Measurements from ENCODE around the gene PRKD1.
"Not testable (repeated sequence)": the region's sequence is repeated elsewhere in the genome, so short reads cannot be mapped to it uniquely, and the experiment has no call there.

PRKD1 gene

GRCh38 chr14:29712601-29713000, 215.0 kb downstream of the PRKD1 start:
- Histone ChIP-seq H3K9ac (ENCODE audit: low read length) (no peak overlapping the region), H3K27me3 (ENCODE audit: control insufficient read depth, insufficient read depth, low read length) (no peaks in the 10 kb centered on the region), H3K4me3 (ENCODE audit: low read length) (no peak overlapping the region), H3K36me3 (ENCODE audit: control insufficient read depth, insufficient read depth, low read length) (no peaks in the 10 kb centered on the region), H3K4me1 (ENCODE audit: control insufficient read depth, insufficient read depth, low read length) (no peaks in the 10 kb centered on the region), H3K9me3 (ENCODE audit: control insufficient read depth, low read length) (no peaks in the 10 kb centered on the region)

- Histone ChIP-seq H3K36me3 (ENCODE audit: control insufficient read depth, insufficient read depth, low read length) (no peaks in the 10 kb centered on the region), H3K9me3 (ENCODE audit: control insufficient read depth, low read length) (no peaks in the 10 kb centered on the region), H3K4me3 (ENCODE audit: low read length) (no peak overlapping the region), H3K9ac (ENCODE audit: low read length) (no peak overlapping the region), H3K4me1 (ENCODE audit: control insufficient read depth, insufficient read depth, low read length) (no peaks in the 10 kb centered on the region), H3K27me3 (ENCODE audit: control insufficient read depth, insufficient read depth, low read length) (no peaks in the 10 kb centered on the region)
Observed at GRCh38 chr14:29710015-29710414, 217.6 kb downstream of the PRKD1 start.

- Histone ChIP-seq H3K27me3 (ENCODE audit: control insufficient read depth, insufficient read depth, low read length) (no peaks in the 10 kb centered on the region), H3K4me1 (ENCODE audit: control insufficient read depth, insufficient read depth, low read length) (no peaks in the 10 kb centered on the region), H3K4me3 (ENCODE audit: low read length) (no peak overlapping the region), H3K9ac (ENCODE audit: low read length) (no peak overlapping the region), H3K36me3 (ENCODE audit: control insufficient read depth, insufficient read depth, low read length) (no peaks in the 10 kb centered on the region), H3K9me3 (ENCODE audit: control insufficient read depth, low read length) (no peaks in the 10 kb centered on the region)
Observed at GRCh38 chr14:29709490-29709889, 218.2 kb downstream of the PRKD1 start.

- H3K9me3 ChIP-seq (ENCODE audit: control insufficient read depth, low read length), result no peaks in the 10 kb centered on the region
- no peaks in the 10 kb centered on the region for H3K4me1 ChIP-seq (ENCODE audit: control insufficient read depth, insufficient read depth, low read length)
- no peaks in the 10 kb centered on the region for H3K36me3 ChIP-seq (ENCODE audit: control insufficient read depth, insufficient read depth, low read length)
- H3K9ac ChIP-seq (ENCODE audit: low read length), result no peak overlapping the region
- H3K4me3 ChIP-seq (ENCODE audit: low read length), result no peak overlapping the region
- H3K27me3 ChIP-seq (ENCODE audit: control insufficient read depth, insufficient read depth, low read length), result no peaks in the 10 kb centered on the region
Observed at GRCh38 chr14:29706700-29707099, 220.9 kb downstream of the PRKD1 start.

DNA sequence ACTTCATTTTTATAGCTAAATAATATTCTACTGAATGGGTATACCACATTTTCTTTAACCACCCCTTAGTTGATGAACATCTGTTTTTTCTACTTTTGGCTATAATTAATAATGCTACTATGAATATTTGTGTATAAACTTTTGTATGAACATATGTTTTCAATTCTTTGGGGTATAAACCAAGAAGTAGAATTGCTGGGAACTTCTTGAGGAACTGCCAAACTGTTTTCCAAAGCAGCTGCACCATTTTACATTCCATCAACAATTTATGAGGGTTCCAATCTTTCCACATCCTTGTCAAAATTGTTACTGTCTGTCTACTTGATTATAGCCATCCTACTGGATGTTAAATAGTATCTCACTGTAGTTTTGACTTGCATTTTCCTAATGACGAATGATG, 221.8 kb downstream of the PRKD1 start:
- Histone ChIP-seq H3K4me3 (ENCODE audit: low read length) (no peak overlapping the region), H3K9me3 (ENCODE audit: control insufficient read depth, low read length) (no peaks in the 10 kb centered on the region), H3K36me3 (ENCODE audit: control insufficient read depth, insufficient read depth, low read length) (no peaks in the 10 kb centered on the region), H3K4me1 (ENCODE audit: control insufficient read depth, insufficient read depth, low read length) (no peaks in the 10 kb centered on the region), H3K9ac (ENCODE audit: low read length) (no peak overlapping the region), H3K27me3 (ENCODE audit: control insufficient read depth, insufficient read depth, low read length) (no peaks in the 10 kb centered on the region)

- H3K9me3 ChIP-seq (ENCODE audit: control insufficient read depth, low read length); H3K27me3 ChIP-seq (ENCODE audit: control insufficient read depth, insufficient read depth, low read length); H3K9ac ChIP-seq (ENCODE audit: low read length); H3K4me1 ChIP-seq (ENCODE audit: control insufficient read depth, insufficient read depth, low read length); H3K36me3 ChIP-seq (ENCODE audit: control insufficient read depth, insufficient read depth, low read length); H3K4me3 ChIP-seq (ENCODE audit: low read length): not testable (repeated sequence)
Observed at GRCh38 chr14:29689597-29689996, 238.1 kb downstream of the PRKD1 start.

DNA sequence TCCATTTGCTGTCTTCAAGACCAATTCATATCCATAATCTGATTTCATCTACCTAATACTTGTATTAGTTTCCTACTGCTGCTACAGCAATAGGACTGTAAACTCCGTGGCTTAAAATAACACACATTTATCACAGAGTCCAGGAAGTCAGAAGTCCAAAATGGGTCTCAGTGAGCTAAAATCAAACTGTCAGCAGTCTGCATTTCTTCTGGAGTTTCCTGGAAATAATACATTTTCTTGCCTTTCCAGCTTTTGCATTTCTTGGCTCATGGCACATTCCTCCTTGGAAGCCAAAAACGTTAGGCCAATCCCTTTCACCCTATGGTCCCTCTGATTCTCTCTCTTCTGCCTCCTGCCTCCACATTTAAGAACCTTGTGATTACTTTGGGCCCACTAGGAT, 239.8 kb downstream of the PRKD1 start:
- no peaks in the 10 kb centered on the region for H3K9me3 ChIP-seq (ENCODE audit: control insufficient read depth, low read length)
- H3K36me3 ChIP-seq (ENCODE audit: control insufficient read depth, insufficient read depth, low read length), result no peaks in the 10 kb centered on the region
- no peak overlapping the region for H3K4me3 ChIP-seq (ENCODE audit: low read length)
- no peaks in the 10 kb centered on the region for H3K27me3 ChIP-seq (ENCODE audit: control insufficient read depth, insufficient read depth, low read length)
- no peak overlapping the region for H3K9ac ChIP-seq (ENCODE audit: low read length)
- H3K4me1 ChIP-seq (ENCODE audit: control insufficient read depth, insufficient read depth, low read length), result no peaks in the 10 kb centered on the region

DNA sequence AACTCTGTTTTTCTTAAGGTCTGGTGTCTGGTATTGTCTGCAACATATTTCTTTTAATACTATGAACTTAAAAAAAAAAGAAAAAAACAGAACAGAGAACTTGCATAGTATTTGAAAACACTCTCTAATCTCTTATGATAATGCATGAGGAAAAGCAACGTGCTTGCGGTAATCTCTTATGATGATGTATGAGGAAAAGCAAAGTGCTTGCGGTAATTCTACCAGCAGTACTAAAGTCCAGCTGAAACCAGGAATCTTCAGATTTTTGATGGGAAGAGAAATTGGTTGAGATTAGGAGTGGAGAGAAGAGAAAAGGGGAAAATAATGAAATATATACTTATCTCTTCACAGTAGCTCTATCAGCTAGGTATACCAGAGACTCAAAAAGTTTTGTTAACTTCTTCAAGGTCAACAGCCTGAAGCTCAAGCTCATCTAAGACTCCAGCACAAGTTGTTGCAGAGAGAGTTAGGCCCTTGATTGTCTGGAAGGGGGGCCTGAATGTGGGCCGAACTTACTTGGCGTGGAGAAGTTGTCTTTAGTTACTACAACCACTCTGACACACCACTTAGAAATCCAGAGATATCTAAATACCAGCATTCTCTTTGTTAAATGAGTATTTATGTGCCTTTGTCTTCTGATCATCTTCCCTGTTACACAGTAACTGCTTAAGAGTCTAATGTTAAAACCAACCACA, 240.4 kb downstream of the PRKD1 start:
- Histone ChIP-seq H3K36me3 (ENCODE audit: control insufficient read depth, insufficient read depth, low read length) (no peaks in the 10 kb centered on the region), H3K9ac (ENCODE audit: low read length) (no peak overlapping the region), H3K9me3 (ENCODE audit: control insufficient read depth, low read length) (no peaks in the 10 kb centered on the region), H3K27me3 (ENCODE audit: control insufficient read depth, insufficient read depth, low read length) (no peaks in the 10 kb centered on the region), H3K4me3 (ENCODE audit: low read length) (no peak overlapping the region), H3K4me1 (ENCODE audit: control insufficient read depth, insufficient read depth, low read length) (no peaks in the 10 kb centered on the region)

DNA sequence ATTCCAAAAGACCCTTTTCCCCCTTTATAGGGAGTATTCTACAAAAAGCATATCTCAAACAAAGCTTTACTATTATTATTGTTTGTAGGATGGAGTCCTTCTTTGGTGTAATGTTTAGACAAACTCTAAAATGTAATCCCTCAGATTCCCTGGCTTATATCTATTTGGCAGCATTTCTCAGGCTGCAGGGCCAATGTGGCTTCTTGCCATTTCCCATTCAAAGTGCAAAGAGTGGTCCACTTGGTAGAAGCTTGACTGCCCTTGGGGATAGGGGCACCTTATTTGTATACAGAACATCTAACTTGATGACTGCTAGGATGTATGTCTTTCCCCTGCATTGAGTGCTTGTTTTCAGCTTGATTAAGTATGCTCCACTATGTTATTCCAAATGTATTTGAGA, 242.7 kb downstream of the PRKD1 start:
- Histone ChIP-seq H3K27me3 (ENCODE audit: control insufficient read depth, insufficient read depth, low read length) (no peaks in the 10 kb centered on the region), H3K36me3 (ENCODE audit: control insufficient read depth, insufficient read depth, low read length) (no peaks in the 10 kb centered on the region), H3K9me3 (ENCODE audit: control insufficient read depth, low read length) (no peaks in the 10 kb centered on the region), H3K9ac (ENCODE audit: low read length) (no peak overlapping the region), H3K4me3 (ENCODE audit: low read length) (no peak overlapping the region), H3K4me1 (ENCODE audit: control insufficient read depth, insufficient read depth, low read length) (no peaks in the 10 kb centered on the region)

DNA sequence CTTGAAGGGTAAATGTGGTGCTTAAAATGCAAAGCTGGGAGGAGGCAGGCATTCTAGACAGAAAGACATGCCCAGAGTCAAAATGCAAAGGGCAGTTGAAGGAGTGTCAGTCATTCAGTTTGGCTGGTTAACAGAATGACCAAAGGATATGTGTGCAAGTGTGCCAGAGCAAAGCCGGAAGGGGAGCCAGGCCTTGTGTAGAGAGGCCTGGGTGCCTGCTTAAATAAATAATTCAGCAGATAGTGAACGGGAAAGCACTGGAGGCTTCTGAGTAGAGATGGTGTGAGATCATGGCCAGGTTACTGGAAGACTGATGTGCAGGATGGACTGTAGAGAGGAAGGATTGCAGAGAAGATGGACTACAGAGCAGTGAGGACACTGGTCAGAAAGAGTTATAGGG, 244.9 kb downstream of the PRKD1 start:
- H3K36me3 ChIP-seq (ENCODE audit: control insufficient read depth, insufficient read depth, low read length), result no peaks in the 10 kb centered on the region
- no peak overlapping the region for H3K9ac ChIP-seq (ENCODE audit: low read length)
- H3K4me3 ChIP-seq (ENCODE audit: low read length), result no peak overlapping the region
- H3K4me1 ChIP-seq (ENCODE audit: control insufficient read depth, insufficient read depth, low read length), result no peaks in the 10 kb centered on the region
- no peaks in the 10 kb centered on the region for H3K27me3 ChIP-seq (ENCODE audit: control insufficient read depth, insufficient read depth, low read length)
- H3K9me3 ChIP-seq (ENCODE audit: control insufficient read depth, low read length), result no peaks in the 10 kb centered on the region

- Histone ChIP-seq H3K27me3 (ENCODE audit: control insufficient read depth, insufficient read depth, low read length) (no peaks in the 10 kb centered on the region), H3K4me3 (ENCODE audit: low read length) (no peak overlapping the region)
Observed at GRCh38 chr14:29681316-29681715, 246.3 kb downstream of the PRKD1 start.

GRCh38 chr14:29674566-29675285, 252.9 kb downstream of the PRKD1 start:
- H3K4me3 ChIP-seq (ENCODE audit: low read length), result no peak overlapping the region
- no peaks in the 10 kb centered on the region for H3K27me3 ChIP-seq (ENCODE audit: control insufficient read depth, insufficient read depth, low read length)
- no peaks in the 10 kb centered on the region for H3K9me3 ChIP-seq (ENCODE audit: control insufficient read depth, low read length)
- H3K9ac ChIP-seq (ENCODE audit: low read length), result no peak overlapping the region
- H3K4me1 ChIP-seq (ENCODE audit: control insufficient read depth, insufficient read depth, low read length), result no peaks in the 10 kb centered on the region
- H3K36me3 ChIP-seq (ENCODE audit: control insufficient read depth, insufficient read depth, low read length), result no peaks in the 10 kb centered on the region

More at GRCh38 chr14:29681316-29681715, 246.3 kb downstream of the PRKD1 start:
- Histone ChIP-seq H3K9me3 (ENCODE audit: control insufficient read depth, low read length) (no peaks in the 10 kb centered on the region), H3K9ac (ENCODE audit: low read length) (no peak overlapping the region), H3K36me3 (ENCODE audit: control insufficient read depth, insufficient read depth, low read length) (no peaks in the 10 kb centered on the region), H3K4me1 (ENCODE audit: control insufficient read depth, insufficient read depth, low read length) (no peaks in the 10 kb centered on the region)

Measured in mucosa of stomach (tissue), 1 donor.